Astrocyte of the cerebellum (primary cell): Measurements from ENCODE around the gene PGAP1.

Experiments
- DNase-seq: peaks from one replicate; pipeline ENCODE4 v3.0.0-alpha.2; 2011; ENCODE audit warnings: low read depth
- H3K4me3 ChIP-seq: 2 replicates; pipeline ENCODE4 v1.5.1; 2011; ENCODE audit warnings: mild to moderate bottlenecking, low read depth, low read length, moderate library complexity
- CTCF ChIP-seq: IDR thresholded peaks from 2 replicates; pipeline ENCODE4 v1.5.1; 2012; ENCODE audit warnings: low read length, low read depth, moderate library complexity, mild to moderate bottlenecking; ENCODE audit errors: missing control alignments
- in situ Hi-C: cut with HindIII; loops from 2 replicates; pipeline ENCODE4 v1.10.0; 2017; ENCODE audit warnings: low sequenced_read_pairs

The PGAP1 gene

GRCh38 chr2:196967116-196967515, 40.6 kb upstream of the PGAP1 start:
- in situ Hi-C loops, result no loop called here
- H3K4me3 ChIP-seq, result peak overlapping the region; percentile 3
- no peak for TF ChIP-seq CTCF
- peak; percentile 34 for DNase-seq

- no peak for TF ChIP-seq CTCF
- no peak for DNase-seq
- in situ Hi-C loops, result no loop called here
- H3K4me3 ChIP-seq, result no peak overlapping the region
These were observed 39.6 kb upstream of the PGAP1 start for GRCh38 chr2:196966061-196966460.

GRCh38 chr2:196965651-196966050, 39.1 kb upstream of the PGAP1 start:
- in situ Hi-C loops, result no loop called here
- no peak for TF ChIP-seq CTCF
- no peak overlapping the region for H3K4me3 ChIP-seq
- DNase-seq, result no peak

- no peak overlapping the region for H3K4me3 ChIP-seq
- no peak for DNase-seq
- TF ChIP-seq CTCF, result no peak
- in situ Hi-C loops, result no loop called here
These were observed 37.5 kb upstream of the PGAP1 start for GRCh38 chr2:196963961-196964360.

- no peak for DNase-seq
- no peak overlapping the region for H3K4me3 ChIP-seq
- TF ChIP-seq CTCF, result no peak
- in situ Hi-C loops, result no loop called here
These were observed 36.5 kb upstream of the PGAP1 start for GRCh38 chr2:196963043-196963442.

- no peak for TF ChIP-seq CTCF
- no peak overlapping the region for H3K4me3 ChIP-seq
- DNase-seq, result no peak
- in situ Hi-C loops, result no loop called here
These were observed 35.8 kb upstream of the PGAP1 start for GRCh38 chr2:196962325-196962724.

GRCh38 chr2:196961889-196962288, 35.4 kb upstream of the PGAP1 start:
- DNase-seq, result no peak
- in situ Hi-C loops, result no loop called here

More at GRCh38 chr2:196961889-196962288, 35.4 kb upstream of the PGAP1 start:
- TF ChIP-seq CTCF, result no peak
- H3K4me3 ChIP-seq, result no peak overlapping the region
